HG02938 (cell line): Measurements from ENCODE around the gene STK17B.
"Not testable (repeated sequence)": the region's sequence is repeated elsewhere in the genome, so short reads cannot be mapped to it uniquely, and the experiment has no call there.

Experiments
- ATAC-seq: cut with Tn5 transposase; IDR thresholded peaks from one replicate; pipeline ENCODE4 v1.9.1; 2021; ENCODE audit warnings: mild to moderate bottlenecking, moderate library complexity; ENCODE audit not compliant: unreplicated experiment

The STK17B gene

DNA sequence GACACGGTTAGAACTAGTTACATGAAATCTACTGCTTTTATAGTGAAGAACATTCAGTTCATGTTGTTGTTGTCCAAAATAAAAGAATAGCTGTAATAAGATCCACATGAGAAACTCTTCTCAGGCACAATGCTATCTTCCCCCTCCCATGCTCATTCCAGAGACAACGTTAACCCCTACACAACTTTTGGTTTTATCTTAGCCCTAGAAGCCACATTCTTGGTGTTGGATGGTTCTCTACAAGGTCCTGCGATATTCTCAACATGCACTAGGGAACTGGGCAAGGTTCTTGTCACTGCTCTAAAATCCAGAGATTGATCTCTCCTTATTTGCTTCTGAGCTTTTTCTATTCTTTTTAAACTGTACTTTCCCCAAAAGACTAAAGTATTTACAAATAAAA is 51.5 kb downstream of the STK17B start:
- no peak for ATAC-seq

- ATAC-seq = no peak
Observed at GRCh38 chr2:196117214-196117705, 54.1 kb downstream of the STK17B start.

DNA sequence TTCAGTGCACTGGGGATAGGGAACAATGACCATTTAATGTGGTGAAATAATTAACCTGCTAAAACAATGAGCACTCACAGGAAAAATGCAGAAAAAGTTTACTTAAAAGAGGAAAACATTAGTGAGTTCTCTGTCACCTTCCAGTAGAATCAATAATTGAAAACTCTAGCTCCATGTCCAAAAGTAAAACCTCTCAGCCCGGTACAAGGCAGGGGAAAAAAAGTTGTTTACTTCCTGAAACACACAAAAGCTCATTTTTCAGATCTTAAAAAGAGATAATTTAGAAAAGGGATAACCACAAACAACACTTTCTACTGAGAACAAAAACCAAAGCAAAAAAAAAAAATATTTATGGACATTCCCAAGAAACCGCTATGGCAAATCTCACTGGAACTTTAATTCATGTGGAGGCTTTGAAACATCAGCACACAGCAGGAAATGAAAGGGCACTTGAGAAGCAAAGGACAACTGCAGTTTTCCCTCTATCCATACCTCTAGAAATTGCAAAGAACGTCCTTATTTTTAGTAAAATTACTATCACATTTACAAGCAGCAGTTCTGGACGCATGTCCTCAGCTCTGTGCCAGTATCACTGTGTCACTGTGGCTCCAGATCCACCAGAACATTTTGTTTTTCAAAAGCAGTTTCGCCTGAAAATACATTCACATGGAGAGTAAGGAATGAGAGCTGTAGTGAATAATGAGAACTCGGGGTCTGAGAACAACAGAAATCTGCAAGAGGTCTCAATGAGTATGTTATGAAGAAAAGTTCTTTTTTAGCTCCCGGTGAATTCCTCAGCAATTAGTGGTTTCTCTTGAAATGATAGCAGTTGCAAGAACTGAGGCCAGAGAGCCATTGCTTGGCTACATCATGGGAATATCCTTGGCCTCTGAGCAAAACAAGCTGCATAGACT is 58.1 kb downstream of the STK17B start:
- no peak for ATAC-seq

- no peak for ATAC-seq
Observed at GRCh38 chr2:196112418-196113034, 58.9 kb downstream of the STK17B start.

- no peak for ATAC-seq
Observed at GRCh38 chr2:196108604-196109003, 62.8 kb downstream of the STK17B start.

DNA sequence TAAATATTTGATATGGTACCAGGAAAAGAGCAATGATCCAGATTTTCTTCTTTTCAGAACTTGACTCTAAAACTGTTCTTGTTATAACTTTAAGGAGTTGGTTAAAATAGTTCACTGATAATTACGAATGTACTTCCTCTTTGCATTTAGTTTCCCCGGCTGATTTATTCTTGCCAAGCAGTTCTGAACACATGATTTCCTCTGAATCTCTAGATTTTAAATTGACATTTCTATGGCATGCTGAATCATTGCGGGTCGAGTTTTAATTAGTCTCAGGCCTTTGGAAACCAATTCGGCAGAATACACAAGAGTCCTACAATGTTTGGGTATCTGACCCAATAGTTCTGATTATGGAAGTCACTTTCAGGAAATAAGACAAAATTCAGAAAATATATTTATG is 65.4 kb downstream of the STK17B start:
- ATAC-seq = no peak

DNA sequence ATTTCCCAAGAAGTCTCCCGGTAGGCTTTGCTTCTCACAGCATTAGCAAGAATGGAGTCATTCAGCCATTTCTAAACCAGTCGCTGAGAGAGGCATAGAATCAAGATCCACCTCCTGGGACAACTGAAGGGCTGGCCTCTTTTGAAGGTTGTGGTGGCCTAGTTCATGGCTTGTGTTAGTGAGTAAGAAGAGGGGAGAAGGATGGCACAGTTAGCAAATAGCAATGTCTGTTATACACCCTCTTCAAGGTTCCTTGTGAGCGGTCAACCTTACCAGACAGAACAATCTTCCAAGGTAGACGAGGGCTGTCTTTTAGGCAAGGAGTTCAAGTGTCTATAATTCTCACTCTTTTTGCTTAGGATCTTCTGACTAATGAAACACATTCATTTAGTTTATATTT is 67.3 kb downstream of the STK17B start:
- no peak for ATAC-seq

GRCh38 chr2:196103626-196104025 is 67.8 kb downstream of the STK17B start:
- no peak for ATAC-seq

- ATAC-seq = peak; percentile 92
Observed at GRCh38 chr2:196101325-196101991, 69.9 kb downstream of the STK17B start.

GRCh38 chr2:196099916-196100315 is 71.5 kb downstream of the STK17B start:
- no peak for ATAC-seq

- no peak for ATAC-seq
Observed at GRCh38 chr2:196097864-196098660, 73.3 kb downstream of the STK17B start.

- no peak for ATAC-seq
Observed at GRCh38 chr2:196096982-196097745, 74.2 kb downstream of the STK17B start.

DNA sequence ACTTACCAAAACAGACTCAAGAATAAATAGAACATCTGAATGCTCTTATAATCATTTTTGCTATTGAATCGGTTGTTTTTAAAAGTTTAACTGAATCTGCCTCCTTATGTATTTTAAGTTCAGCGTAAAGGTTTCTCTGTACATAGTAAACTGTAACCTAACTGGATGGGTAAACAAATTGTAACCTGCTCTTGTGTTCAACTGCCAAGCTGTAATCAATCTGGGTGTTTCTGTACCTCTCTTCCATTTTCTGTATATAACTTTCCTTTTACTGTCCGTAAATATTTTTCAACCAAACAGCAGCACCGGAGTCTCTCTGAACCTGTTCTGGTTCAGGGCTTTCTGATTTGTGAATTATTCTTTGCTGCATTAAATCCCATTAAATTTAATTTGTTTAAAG is 75.1 kb downstream of the STK17B start:
- ATAC-seq = no peak

DNA sequence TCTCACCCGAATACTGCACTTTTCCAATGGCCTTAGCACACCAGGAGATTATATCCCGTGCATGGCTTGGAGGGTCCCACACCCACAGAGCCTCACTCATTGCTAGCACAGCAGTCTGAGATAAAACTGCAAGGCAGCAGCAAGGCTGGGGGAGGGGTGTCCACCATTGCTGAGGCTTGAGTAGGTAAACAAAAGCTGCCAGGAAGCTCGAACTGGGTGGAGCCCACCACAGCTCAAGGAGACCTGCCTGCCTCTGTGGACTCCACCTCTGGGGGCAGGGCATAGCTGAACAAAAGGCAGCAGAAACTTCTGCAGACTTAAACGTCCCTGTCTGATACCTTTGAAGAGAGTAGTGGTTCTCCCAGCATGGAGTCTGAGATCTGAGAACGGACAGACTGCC is 81.9 kb downstream of the STK17B start:
- not testable (repeated sequence) for ATAC-seq

DNA sequence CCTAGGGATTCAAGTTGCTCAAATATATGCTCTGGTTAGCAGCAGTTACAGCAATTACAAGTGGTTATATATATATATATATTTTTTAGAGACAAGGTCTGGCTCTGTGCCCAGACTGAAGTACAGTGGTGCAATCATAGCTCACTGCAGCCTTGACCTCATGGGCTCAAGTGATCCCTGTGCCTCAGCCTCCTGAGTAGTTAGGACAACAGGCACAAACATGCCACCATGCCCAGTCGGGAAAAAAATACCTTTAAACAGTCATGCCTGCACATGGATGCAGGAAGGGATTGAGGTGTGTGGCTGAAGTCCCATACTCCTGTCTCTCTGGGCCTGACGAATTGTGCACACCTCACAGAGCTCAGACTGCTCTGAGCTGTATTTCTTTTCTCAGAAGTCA is 83.2 kb downstream of the STK17B start:
- no peak for ATAC-seq

DNA sequence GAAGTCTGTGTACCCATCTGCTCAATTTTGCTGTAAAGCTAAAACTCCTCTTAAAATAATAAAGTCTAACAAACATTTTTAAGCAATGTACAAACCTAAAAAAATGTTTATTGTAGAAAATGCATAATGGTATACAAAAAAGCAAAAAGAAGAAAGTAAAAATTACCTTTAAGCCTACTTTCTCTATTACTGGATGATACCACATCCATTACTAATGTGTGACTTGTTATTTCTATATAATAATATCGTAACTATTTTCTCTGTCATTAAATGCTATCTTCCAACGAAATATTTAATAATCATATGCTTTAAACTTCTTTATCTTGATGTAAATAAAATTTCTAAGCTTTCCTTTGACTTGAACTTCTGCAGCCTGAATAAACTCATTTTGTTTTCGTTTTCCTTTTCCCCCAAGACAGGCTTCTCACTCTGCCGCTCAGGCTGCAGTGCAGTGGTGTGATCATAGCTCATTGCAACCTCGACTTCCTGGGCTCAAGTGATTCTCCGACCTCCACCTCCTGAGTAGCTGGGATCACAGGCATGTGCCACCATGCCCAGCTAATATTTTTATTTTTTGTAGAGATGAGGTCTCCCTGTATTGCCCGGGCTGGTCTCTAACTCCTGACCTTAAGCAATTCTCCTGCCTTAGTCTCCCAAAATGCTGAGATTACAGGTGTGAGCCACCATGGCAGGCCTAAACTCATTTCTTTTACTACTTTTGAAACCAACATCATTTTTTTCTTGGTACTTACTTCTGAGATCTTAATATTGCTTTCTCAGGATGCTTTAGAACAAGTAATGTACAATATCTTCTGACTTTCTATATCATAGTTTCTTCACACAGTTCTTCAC is 84.6 kb downstream of the STK17B start:
- no peak for ATAC-seq

DNA sequence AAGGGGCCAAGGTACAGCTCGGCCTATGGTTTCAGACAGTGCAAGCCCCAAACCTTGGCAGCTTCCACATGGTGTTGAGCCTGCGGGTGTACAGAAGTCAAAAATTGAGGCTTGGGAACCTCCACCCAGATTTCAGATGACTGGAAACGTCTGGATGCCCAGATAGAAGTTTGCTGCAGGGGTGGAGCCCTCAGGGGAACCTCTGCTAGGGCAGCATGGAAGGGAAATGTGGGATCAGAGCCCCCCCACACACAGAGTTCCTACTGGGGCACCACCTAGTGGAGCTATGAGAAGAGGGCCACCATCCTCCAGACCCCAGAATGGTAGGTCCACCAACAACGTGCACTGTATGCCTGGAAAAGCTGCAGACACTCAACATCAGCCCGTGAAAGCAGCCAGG is 87.8 kb downstream of the STK17B start:
- ATAC-seq = no peak
